Measurements from ENCODE around the gene SMCO1.
"Not testable (repeated sequence)": the region's sequence is repeated elsewhere in the genome, so short reads cannot be mapped to it uniquely, and the experiment has no call there.

SMCO1 gene

GRCh38 chr3:196514913-196515621 lies at the start of gene SMCO1:
Gene SMCO1 (minus strand): TSS chr3:196515346. CDS start chr3:196515209, 137 bp downstream.
- no peak for DNase-seq (ENCODE audit: low read depth in 2 of 2)

- peak; percentile 6 to 19 for DNase-seq (ENCODE audit: low read depth in 2 of 2)
Observed at GRCh38 chr3:196563721-196564225, 48.6 kb upstream of the SMCO1 start.

DNA sequence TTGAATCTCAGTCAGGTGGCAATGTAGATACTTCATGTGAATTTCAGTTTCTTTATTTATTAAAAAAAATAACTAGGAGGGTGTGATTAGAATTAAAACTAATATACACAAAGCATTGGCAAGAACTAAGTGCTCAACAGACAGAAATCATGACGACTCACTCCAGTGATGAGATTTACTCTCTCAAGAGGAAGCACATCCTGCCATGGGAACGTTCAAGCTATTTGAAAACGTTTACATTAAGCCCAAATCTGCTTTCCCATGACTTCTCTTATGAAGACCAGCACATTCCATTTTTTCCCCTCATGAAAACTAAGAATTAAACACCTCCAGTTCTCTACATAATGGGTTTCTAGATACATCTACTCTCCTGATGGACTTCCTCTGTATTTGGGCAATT lies 44.7 kb upstream of the SMCO1 start:
- no peak for DNase-seq (ENCODE audit: low read depth in 2 of 2)

- no peak for DNase-seq (ENCODE audit: low read depth in 2 of 2)
Observed at GRCh38 chr3:196558476-196558875, 43.3 kb upstream of the SMCO1 start.

DNA sequence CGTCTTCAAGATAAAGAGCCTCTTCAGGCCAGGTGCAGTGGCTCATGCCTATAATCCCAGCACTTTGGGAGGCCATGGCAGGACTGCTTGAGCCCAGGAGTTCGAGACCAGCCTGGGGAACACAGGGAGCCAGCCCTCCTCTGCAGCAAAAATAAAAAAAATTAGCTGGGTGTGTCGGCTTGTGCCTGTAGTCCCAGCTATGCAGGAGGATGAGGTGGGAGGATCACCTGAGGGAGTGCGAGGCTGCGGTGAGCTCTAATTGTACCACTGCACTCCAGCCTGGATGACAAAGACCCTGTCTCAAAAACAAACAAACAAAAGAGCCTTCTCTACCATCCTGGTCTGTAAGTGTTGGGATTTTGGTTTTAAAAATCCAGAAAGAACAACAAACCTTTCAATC lies 42.1 kb upstream of the SMCO1 start:
- no peak for DNase-seq (ENCODE audit: low read depth in 2 of 2)

DNA sequence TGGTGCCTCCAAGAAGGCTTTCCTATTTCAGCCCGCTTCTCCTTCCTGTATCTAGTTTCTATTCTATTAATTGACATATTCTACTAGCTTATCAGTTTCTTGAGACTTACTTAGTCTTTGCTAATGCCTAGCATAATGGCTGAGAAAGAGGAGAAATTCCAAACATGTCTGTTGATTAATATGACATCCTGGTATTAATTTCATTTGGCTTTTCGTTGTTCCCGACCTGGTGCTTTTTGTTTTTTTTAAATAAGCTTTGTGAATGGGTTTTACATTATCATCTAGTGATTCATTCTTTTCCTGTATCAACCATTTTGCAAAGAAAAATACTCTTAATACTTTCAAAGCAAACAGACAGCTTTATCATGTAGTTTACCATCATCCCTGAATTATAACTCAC lies 40.1 kb upstream of the SMCO1 start:
- no peak for DNase-seq (ENCODE audit: low read depth in 2 of 2)

- DNase-seq (ENCODE audit: low read depth in 2 of 2) = no peak
Observed at GRCh38 chr3:196554205-196554604, 39.1 kb upstream of the SMCO1 start.

- DNase-seq (ENCODE audit: low read depth in 2 of 2) = no peak
Observed at GRCh38 chr3:196553551-196553950, 38.4 kb upstream of the SMCO1 start.

DNA sequence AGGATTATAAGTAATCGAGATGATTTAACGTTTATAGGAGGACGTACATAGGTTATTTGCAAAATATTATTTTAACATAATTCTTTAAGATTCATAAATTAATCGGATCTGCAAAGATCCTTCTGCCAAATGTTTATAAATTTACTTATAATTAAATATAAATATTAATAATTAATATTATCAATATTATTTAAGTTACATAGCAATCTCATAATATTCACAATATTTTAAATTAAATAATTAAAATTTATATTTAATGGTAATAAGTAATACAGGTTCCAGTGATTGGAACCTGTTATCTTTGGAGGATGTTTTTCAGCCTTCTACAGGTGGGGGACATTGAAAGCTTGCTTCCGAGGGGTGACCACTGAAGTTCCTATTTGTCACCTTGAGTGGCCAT lies 37.1 kb upstream of the SMCO1 start:
- DNase-seq (ENCODE audit: low read depth in 2 of 2) = no peak

DNA sequence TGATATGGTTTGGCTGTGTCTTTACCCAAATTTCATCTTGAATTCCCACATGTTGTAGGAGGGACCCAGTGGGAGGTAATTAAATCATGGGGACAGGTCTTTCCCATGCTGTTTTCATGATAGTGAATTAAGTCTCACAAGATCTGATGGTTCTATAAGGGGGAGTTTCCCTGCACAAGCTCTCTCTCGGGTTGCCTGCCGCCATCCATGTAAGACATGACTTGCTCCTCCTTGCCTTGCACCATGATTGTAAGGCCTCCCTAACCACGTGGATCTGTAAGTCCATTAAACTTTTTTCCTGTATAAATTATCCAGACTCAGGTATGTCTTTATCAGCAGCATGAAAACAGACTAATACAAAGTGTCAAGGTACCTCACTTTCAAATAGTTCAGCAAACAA lies 35.0 kb upstream of the SMCO1 start:
- DNase-seq (ENCODE audit: low read depth in 2 of 2) = not testable (repeated sequence)

GRCh38 chr3:196549312-196549711 lies 34.2 kb upstream of the SMCO1 start:
- DNase-seq (ENCODE audit: low read depth in 2 of 2) = not testable (repeated sequence)

DNA sequence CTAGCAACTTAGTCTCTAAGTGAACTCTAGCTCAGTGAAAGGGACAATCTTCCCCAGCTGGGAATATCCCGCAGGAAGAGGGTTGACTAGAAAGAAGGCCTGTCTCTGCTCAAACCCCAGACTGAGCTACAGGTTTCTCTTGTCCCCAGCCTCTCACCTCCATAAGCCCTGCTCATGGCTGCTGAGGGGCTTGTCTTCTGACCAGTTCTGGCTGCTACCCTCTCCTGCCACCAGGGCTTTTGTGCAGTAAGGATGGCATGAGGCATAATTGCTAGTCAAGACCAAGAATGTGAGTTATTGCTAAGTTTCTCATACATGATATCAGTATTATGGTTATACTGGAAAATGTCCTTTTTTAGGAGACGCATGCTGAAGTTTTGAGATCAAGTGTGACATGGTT lies 31.9 kb upstream of the SMCO1 start:
- no peak for DNase-seq (ENCODE audit: low read depth in 2 of 2)

GRCh38 chr3:196546537-196546936 lies 31.4 kb upstream of the SMCO1 start:
- no peak for DNase-seq (ENCODE audit: low read depth in 2 of 2)

DNA sequence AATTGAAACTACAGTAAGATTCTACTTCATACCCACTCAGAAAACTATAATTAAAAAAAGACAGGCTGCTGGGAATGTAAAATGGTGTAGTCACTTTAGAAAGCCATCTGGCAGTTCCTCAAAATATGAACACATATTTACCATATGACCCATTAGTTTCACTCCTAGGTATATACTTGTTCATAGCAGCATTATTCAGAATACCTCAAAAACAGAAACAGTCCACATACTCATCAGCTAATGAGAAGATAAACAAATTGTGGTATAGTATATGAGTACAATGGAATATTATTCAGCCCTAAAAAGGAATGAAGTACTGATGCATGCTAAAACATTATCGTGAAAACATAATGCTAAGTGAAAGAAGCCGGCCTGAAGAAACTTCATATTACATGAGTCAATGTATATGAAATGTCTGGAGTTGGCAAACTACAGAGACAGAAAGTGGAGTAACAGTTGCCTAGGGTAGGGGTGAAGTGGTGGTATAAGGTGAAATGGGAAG lies 29.4 kb upstream of the SMCO1 start:
- no peak for DNase-seq (ENCODE audit: low read depth in 2 of 2)

DNA sequence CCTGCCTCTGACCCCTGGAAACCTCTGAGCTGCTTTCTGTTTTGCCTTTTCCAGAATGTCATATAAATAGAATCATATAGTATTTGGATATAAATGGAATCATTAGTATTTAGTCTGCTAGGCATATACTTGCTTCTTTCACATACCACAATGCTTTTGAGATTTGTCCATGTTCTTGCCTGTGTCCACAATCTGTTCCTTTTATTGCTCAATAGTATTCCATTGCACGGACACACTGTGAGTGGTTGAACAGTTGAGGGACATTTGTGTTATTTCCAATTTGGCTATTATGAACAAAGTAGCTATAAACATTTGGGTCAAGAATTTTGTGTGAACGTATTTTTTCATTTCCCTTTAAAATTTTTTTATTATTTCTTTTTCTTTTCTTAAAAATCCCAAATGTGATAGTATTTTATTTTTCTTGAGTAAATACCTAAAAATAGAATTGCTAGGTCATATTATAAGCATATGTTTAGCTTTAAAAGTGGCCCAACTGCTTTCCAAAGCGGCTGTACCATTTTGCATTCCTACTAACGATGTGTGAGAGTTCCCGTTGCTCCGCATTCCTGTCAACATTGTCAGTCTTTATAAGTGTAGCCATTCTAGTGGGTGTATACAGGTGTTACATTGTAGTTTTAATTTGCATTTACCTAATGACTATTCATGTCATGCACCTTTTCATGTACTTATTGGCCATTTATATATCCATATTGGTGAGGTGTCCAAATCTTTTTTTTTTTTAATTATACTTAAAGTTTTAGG lies 26.7 kb upstream of the SMCO1 start:
- no peak for DNase-seq (ENCODE audit: low read depth in 2 of 2)

DNA sequence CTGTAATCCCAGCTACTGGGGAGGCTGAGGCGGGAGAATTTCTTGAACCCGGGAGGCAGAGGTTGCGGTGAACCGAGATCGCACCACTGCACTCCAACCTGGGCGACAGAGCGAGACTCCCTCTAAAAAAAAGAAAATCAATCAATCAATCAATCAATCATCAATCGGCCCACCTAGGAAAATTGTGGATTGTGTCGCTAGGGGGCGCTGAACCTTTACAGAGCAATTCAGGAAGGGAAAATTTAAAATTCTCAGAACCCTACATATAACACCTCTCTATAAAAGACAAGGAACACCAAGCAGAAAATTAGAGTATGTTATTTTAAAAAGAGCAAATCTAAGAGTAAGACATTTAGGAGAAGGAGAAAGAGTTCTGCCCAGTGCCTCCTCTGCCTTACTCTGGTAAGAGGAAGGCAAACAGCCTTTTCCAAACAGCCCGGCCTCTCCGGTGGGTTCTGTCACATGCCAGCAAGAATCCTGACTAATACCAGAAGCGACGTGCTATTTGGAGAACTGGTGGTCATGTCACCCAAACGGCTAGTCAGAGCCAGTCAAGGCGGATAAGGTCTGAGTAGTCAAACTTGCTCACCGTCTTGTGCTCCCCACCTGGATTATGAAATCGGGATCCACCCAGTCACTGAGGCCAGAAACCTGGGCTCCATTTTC lies 22.3 kb upstream of the SMCO1 start:
- DNase-seq (ENCODE audit: low read depth in 2 of 2) = peak; percentile 50 to 66

GRCh38 chr3:196533260-196533681 lies 18.1 kb upstream of the SMCO1 start:
- DNase-seq (ENCODE audit: low read depth in 2 of 2) = no peak

GRCh38 chr3:196531418-196531817 lies 16.3 kb upstream of the SMCO1 start:
- no peak for DNase-seq (ENCODE audit: low read depth in 2 of 2)

DNA sequence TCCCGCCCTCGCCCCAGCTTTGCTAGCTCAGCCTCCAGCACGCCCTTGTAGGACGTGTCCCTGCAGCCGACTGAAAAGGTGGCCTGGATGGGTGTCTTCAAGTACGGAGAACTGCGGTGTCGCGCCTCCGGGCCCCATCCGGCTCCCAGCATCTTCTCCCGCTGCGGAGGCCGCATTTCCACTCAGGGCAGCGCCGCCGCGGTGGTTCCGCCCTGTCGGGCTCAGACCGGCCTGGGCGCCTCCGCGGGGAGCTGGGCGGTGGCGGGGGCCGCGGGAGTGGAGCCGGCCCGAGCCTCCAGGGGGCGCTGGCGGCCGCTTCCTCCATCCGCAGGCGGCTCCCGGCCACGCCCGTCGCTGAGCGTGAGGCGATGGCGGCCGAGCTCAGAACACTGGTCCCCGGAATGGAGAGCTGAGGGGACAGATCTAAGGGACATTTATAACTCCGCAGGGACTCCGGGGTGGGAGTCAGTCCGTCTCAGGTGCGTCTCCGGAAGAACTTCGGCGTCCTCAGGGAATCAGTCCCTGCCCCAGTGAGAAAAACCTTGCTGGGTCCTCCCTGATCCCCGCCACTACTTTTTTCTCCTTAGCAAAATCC lies 13.6 kb upstream of the SMCO1 start:
- DNase-seq (ENCODE audit: low read depth in 2 of 2) = peak; percentile 85 to 91

DNA sequence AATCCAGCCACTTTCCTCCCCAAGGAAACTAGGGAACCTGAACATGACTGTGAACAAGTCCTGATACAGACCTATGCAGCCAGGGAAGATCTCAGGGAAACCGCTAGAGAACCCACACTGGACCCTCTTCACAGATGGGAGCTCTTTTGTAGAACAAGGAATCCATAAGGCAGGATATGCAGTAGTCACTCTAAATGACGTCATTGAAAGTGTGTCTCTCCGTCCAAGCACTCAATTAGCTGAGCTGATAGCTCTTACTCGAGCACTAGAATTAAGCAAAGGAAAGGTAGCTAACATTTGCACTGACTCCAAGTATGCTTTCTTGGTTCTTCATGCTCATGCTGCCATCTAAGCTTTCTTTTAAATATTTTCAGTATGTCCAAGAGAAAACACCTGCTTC lies 10.0 kb upstream of the SMCO1 start:
- no peak for DNase-seq (ENCODE audit: low read depth in 2 of 2)

DNA sequence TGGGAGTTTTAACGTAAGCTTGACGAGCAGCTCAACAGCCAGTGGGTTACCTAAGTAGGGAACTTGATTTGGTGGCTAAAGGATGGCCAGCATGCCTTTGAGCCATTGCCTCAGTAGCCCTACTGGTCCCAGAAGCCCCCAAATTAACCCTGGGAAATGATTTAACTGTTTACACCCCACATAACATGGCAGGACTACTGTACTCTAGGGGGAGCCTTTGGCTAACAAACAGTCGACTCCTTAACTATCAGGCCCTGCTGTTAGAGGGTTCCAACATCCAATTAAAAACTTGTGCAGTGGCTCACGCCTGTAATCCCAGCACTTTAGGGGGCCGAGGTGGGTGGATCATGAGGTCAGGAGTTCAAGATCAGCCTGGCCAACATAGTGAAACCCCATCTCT lies 9.4 kb upstream of the SMCO1 start:
- no peak for DNase-seq (ENCODE audit: low read depth in 2 of 2)

- no peak for DNase-seq (ENCODE audit: low read depth in 2 of 2)
Observed at GRCh38 chr3:196523841-196524240, 8.7 kb upstream of the SMCO1 start.

Data from stimulated activated CD4-positive, alpha-beta T cell treated with anti-CD3 and anti-CD28 coated beads, Interleukin-4, amount 100 ng/mL, for 48 hours (primary cell).